NCI-H524 (cell line): ENCODE results near the gene JADE2.
A peak's percentile ranks its signal among the peaks of the same experiment; 100 is the strongest.
"Not testable (repeated sequence)": the region's sequence is repeated elsewhere in the genome, so short reads cannot be mapped to it uniquely, and the experiment has no call there.

ENCODE experiments used
- DNase-seq, 2 experiments: peaks; one replicate each; lab custom pipeline; 2025; lab: John Stamatoyannopoulos, UW

JADE2 gene

GRCh38 chr5:134507452-134507851 lies 18.0 kb upstream of the JADE2 start:
- no peak for DNase-seq

GRCh38 chr5:134508521-134509195 lies 16.8 kb upstream of the JADE2 start:
- DNase-seq: no peak

- peak; percentile 78 to 89 for DNase-seq
Observed at GRCh38 chr5:134509308-134510040, 16.0 kb upstream of the JADE2 start.

- DNase-seq: no peak
Observed at GRCh38 chr5:134510970-134511795, 14.3 kb upstream of the JADE2 start.

- DNase-seq: peak; percentile 9 to 27
Observed at GRCh38 chr5:134511796-134512660, 13.4 kb upstream of the JADE2 start.

- no peak for DNase-seq
Observed at GRCh38 chr5:134512661-134512999, 12.8 kb upstream of the JADE2 start.

GRCh38 chr5:134515801-134516200 lies 9.7 kb upstream of the JADE2 start:
- peak; percentile 67 to 84 for DNase-seq

GRCh38 chr5:134516984-134517383 lies 8.5 kb upstream of the JADE2 start:
- not testable (repeated sequence) for DNase-seq

GRCh38 chr5:134517553-134517952 lies 7.9 kb upstream of the JADE2 start:
- DNase-seq: no peak

GRCh38 chr5:134519989-134520388 lies 5.5 kb upstream of the JADE2 start:
- DNase-seq: no peak

GRCh38 chr5:134521841-134522240 lies 3.6 kb upstream of the JADE2 start:
- no peak for DNase-seq

- no peak for DNase-seq
Observed at GRCh38 chr5:134523543-134524271, 1.8 kb upstream of the JADE2 start.

- DNase-seq: peak; percentile 63 to 71
Observed at GRCh38 chr5:134524272-134524825, 1.1 kb upstream of the JADE2 start.

- DNase-seq: peak; percentile 42 to 67
Observed at GRCh38 chr5:134525683-134526482, 413 bp downstream of the JADE2 start.

- peak; percentile 52 to 85 for DNase-seq
Observed at GRCh38 chr5:134526483-134527155, 1.1 kb downstream of the JADE2 start.

- peak; percentile 82 to 89 for DNase-seq
Observed at GRCh38 chr5:134527156-134527960, 1.9 kb downstream of the JADE2 start.

GRCh38 chr5:134527961-134528424 lies 2.5 kb downstream of the JADE2 start:
- DNase-seq: no peak

- DNase-seq: no peak
Observed at GRCh38 chr5:134528556-134528955, 3.1 kb downstream of the JADE2 start.
